ENCODE data around the gene RAVER1.

The RAVER1 gene

DNA sequence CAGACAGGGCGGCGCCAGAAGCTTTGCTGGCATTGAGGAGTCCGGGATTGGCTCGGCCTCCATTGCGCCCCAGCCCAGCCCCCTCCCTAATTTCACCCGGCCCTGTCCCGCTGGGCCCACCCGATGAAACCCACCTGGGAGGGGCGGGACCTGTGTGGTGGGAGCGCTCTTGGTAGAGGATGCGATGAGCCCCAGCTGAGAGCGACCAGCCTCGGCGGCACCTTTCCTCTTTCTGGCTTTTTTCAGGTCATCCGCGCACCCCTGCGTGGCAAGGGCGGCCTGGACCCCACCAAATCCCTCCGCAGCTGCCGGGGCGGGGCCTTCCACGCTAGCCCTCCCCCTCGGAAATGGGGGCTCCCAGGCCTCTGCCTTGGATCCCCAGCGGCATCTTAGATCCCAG lies 23.9 kb downstream of the RAVER1 start, which contains the start of gene ZGLP1:
TSS of gene ZGLP1 (minus strand) at position 393 of the 400 bp plus-strand sequence.
- peak within 1 kb of the TSS; percentile 19 for H3K27ac ChIP-seq
- CTCF ChIA-PET, result no interaction called here
- no peak for DNase-seq (ENCODE audit: low spot score)
- POLR2A ChIA-PET (ENCODE audit: low non-redundant PET), result no interaction called here
- TF ChIP-seq, protein P1, sequence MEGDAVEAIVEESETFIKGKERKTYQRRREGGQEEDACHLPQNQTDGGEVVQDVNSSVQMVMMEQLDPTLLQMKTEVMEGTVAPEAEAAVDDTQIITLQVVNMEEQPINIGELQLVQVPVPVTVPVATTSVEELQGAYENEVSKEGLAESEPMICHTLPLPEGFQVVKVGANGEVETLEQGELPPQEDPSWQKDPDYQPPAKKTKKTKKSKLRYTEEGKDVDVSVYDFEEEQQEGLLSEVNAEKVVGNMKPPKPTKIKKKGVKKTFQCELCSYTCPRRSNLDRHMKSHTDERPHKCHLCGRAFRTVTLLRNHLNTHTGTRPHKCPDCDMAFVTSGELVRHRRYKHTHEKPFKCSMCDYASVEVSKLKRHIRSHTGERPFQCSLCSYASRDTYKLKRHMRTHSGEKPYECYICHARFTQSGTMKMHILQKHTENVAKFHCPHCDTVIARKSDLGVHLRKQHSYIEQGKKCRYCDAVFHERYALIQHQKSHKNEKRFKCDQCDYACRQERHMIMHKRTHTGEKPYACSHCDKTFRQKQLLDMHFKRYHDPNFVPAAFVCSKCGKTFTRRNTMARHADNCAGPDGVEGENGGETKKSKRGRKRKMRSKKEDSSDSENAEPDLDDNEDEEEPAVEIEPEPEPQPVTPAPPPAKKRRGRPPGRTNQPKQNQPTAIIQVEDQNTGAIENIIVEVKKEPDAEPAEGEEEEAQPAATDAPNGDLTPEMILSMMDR (conservative IDR thresholded peaks at IDR 0.05; ENCODE audit: low read depth), result no peak

DNA sequence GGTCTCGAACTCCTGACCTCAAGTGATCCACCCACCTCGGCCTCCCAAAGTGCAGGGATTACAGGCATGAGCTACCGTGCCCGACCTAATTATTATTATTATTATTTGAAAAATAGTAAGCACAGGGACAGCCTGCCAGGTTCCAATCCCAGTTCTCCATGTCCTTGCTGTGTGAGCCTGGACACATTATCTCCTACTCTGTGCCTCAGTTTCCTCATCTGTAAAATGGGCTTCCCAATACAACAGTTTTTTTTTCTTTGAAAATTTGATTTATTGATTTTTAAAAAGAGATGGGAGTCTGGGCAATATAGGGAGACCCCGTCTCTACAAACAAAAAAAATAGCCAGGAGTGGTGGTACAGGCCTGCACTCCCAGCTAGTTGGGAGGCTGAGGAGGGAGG lies 27.0 kb downstream of the RAVER1 start:
- POLR2A ChIA-PET (ENCODE audit: low non-redundant PET), result no interaction called here
- TF ChIP-seq, protein P1 (conservative IDR thresholded peaks at IDR 0.05; ENCODE audit: low read depth), result no peak
- DNase-seq (ENCODE audit: low spot score), result no peak
- H3K27ac ChIP-seq, result no peak overlapping the region
- CTCF ChIA-PET, result interaction anchor here (0.7 kb wide), 2 partner anchors 35 to 39 kb away, joined by 3 to 4 read pairs; no protein-coding TSS in a partner anchor

DNA sequence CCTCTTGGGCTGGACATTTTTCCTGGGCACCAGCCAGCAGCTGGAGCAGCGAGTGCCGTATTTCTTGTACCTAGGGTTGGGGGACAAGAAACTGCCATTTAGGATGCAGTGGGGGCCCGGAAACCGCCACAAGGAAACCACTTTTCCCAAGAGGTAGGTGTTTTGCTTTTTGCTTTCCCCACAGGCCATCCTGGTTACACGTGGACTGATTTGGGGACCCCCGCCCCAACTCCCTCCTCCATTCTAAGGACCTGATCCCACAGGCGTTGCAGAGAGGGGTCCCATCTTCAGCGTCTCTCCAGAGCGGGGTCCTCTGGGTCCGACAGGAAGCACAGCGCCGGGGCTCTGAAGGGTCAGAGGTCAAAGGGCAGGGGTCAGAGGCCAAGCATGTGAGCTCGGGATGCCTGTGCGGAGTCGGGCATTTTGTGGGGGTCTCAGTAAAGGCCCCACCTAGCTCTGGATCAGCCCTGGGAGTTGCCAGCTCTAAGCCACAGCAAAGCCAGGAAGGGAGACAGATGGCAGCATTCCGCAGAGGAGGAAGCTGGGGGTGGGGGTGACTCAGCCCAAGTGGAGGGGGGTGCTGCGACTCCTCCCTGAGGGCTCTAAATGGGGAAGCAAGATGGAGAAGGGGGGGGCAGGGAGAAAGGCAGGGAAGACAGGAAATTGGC lies 28.1 kb downstream of the RAVER1 start:
- peak; percentile 19 for DNase-seq (ENCODE audit: low spot score)
- peak overlapping the region; percentile 28 for H3K27ac ChIP-seq
- ChIA-PET POLR2A (ENCODE audit: low non-redundant PET) (no interaction called here), CTCF (interaction anchor here (0.6 kb wide), 1 partner anchor 120 kb away, joined by 3 read pairs; no protein-coding TSS in a partner anchor)
- TF ChIP-seq, protein P1 (conservative IDR thresholded peaks at IDR 0.05; ENCODE audit: low read depth), result no peak

DNA sequence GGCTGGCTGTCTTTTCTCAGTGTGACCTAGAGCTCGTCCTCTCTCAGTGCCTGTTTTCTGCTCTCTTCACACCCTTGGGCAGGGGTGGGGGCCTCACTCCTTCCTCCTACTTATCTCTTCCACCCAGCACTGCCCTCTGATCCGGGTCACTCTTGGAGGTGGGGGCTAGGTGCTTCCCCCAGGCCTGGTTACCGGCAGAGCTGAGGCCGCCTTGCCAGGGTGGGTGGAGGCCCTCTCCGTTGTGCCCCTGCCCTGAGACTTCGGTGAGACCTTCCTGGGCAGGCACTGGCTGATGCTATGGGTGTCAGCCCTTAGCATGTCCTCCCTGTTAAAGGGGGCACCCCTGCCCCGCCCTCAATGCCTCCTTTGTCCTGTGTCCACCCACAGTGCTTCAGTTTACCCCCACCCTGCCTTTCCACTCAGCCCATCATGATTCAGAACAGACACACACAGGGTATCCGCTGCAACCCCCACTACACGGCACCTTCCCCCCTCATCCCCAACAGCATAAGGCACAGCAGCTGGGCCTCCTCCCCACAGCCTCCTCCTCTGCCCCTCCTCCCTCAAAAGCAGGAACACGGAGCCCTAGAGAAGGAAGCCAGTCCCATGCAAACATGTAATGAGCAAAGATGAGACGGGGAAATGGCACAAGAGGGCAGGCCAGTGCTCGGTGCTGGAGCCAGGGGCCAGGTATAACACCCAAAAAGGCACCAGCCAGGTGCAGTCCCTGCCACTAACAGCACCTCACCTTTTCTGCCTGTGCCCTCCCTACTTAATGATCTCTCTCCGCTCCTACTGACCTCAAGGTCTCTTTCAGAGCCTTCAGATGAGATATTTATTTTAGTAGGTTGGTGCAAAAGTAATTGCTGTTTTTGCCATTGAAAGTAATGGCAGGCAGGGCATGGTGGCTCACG lies 33.5 kb downstream of the RAVER1 start:
- DNase-seq (ENCODE audit: low spot score), result no peak
- H3K27ac ChIP-seq, result no peak overlapping the region; the same call in 1 of the 2 replicates
- TF ChIP-seq, protein P1 (conservative IDR thresholded peaks at IDR 0.05; ENCODE audit: low read depth), result no peak
- POLR2A ChIA-PET (ENCODE audit: low non-redundant PET), result no interaction called here
- CTCF ChIA-PET, result interaction anchor here (0.8 to 1.4 kb wide), 2 partner anchors 41 to 1212 kb away, joined by 3 read pairs; no protein-coding TSS in a partner anchor

DNA sequence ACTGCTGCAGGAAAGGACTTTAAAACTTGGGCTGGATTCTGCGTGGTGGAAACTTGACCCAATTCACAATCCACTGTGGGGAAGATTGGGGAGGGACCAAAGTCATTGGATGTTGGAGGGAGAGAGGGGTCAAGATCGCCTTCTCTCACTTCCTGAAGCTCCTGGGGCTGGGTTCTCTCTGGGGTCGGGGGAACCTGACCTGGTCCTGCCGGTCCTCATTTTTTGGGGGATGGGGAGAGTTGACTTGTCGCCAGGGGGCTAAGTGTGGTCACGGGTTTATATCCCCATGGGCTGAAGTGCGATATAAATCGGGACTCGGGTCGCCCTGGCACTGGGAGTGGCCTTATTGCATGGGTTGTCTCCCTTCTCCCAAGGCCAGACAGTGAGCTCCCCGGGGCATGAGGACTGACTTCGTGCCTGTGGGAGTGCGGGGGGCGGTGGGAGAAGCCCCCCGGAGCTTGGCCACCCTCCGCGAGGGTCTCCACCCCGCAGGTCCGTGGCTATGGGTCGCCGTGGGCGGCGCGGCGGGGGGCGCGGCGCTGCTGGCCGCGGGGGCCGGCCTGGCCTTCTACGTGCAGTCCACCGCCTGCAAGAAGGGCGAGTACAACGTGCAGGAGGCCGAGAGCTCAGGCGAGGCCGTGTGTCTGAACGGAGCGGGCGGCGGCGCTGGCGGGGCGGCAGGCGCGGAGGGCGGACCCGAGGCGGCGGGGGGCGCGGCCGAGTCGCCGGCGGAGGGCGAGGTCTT lies 37.3 kb downstream of the RAVER1 start:
- TF ChIP-seq, protein P1 (conservative IDR thresholded peaks at IDR 0.05; ENCODE audit: low read depth), result no peak
- no peak overlapping the region for H3K27ac ChIP-seq
- POLR2A ChIA-PET (ENCODE audit: low non-redundant PET), result no interaction called here
- CTCF ChIA-PET, result no interaction called here
- DNase-seq (ENCODE audit: low spot score), result no peak

DNA sequence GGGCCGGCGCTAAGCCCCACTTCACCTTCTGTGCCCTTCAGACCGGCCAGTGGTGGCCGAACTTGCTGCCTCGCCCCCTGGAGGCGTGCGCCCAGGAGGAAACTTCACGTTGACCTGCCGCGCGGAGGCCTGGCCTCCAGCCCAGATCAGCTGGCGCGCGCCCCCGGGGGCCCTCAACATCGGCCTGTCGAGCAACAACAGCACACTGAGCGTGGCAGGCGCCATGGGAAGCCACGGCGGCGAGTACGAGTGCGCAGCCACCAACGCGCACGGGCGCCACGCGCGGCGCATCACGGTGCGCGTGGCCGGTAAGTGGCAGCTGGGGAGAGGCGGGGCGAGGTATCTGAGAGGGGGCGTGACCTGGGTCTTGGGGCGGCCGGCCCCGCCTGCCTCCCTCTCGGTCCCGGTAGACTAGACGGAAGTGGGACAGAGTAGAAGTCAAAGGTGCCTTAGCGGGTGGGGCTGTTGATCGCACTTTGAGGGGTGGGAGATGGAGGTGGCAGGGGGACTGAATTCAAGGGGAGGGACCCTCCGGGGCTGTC lies 38.0 kb downstream of the RAVER1 start:
- TF ChIP-seq, protein P1 (conservative IDR thresholded peaks at IDR 0.05; ENCODE audit: low read depth), result no peak
- H3K27ac ChIP-seq, result no peak overlapping the region
- CTCF ChIA-PET, result no interaction called here
- POLR2A ChIA-PET (ENCODE audit: low non-redundant PET), result no interaction called here
- no peak for DNase-seq (ENCODE audit: low spot score)
